ENCODE data around the gene INTS7. TPM values are rescaled to one million over a fixed set of nuclear protein-coding genes. Genes with fewer than 3 reads are reported as not detected.

Gene INTS7
- total and polyA plus RNA-seq, 2 experiments from 2014 or later, result 11.8 to 15.5 TPM

- Histone ChIP-seq H3K27ac (no peak overlapping the region), H3K4me1 (ENCODE audit: insufficient read depth) (no peaks in the 10 kb centered on the region), H3K36me3 (replicated peaks; ENCODE audit: insufficient read depth, low read depth) (no peaks in the 10 kb centered on the region), H3K9me2 (replicated peaks; ENCODE audit: insufficient read depth) (no peaks in the 10 kb centered on the region), H3K9me3 (ENCODE audit: low read depth) (no peaks in the 10 kb centered on the region), H4K20me1 (ENCODE audit: insufficient read depth, poor library complexity, severe bottlenecking) (no peaks in the 10 kb centered on the region), H3K4me3 (no peak overlapping the region), H2AFZ (no peak overlapping the region), H3K79me2 (no peaks in the 10 kb centered on the region), H3K27me3 (no peaks in the 10 kb centered on the region), H3K4me2 (no peak overlapping the region)
- TF ChIP-seq EZH2 (IDR thresholded peaks at IDR 0.05; ENCODE audit: borderline replicate concordance) (no peak), CTCF (IDR thresholded peaks at IDR 0.05; ENCODE audit: poor library complexity) (no peak), EZH2phosphoT487 (IDR thresholded peaks at IDR 0.05; ENCODE audit: low read depth, severe bottlenecking, unreplicated experiment) (no peak)
- 100% methylated on average over 1 of the region's 1 CpG for WGBS (ENCODE audit: low lambda C conversion rate, missing lambda C conversion rate)
- DNase-seq (ENCODE audit: low spot score), result no peak
Observed at GRCh38 chr1:212009561-212009960, 25.8 kb downstream of the INTS7 start.

- Histone ChIP-seq H3K9me3 (ENCODE audit: low read depth) (no peaks in the 10 kb centered on the region), H3K4me2 (no peak overlapping the region)
- WGBS (ENCODE audit: low lambda C conversion rate, missing lambda C conversion rate), result 93% methylated on average over 9 of the region's 9 CpGs
Observed at GRCh38 chr1:212007886-212008285, 27.5 kb downstream of the INTS7 start.

GRCh38 chr1:212007178-212007577, 28.2 kb downstream of the INTS7 start:
- Histone ChIP-seq H3K27me3 (no peaks in the 10 kb centered on the region), H3K36me3 (replicated peaks; ENCODE audit: insufficient read depth, low read depth) (no peaks in the 10 kb centered on the region), H3K9me3 (ENCODE audit: low read depth) (no peaks in the 10 kb centered on the region), H3K27ac (no peak overlapping the region), H3K4me3 (no peak overlapping the region), H3K79me2 (no peaks in the 10 kb centered on the region), H3K4me2 (no peak overlapping the region), H3K9me2 (replicated peaks; ENCODE audit: insufficient read depth) (no peaks in the 10 kb centered on the region), H3K4me1 (ENCODE audit: insufficient read depth) (no peaks in the 10 kb centered on the region), H4K20me1 (ENCODE audit: insufficient read depth, poor library complexity, severe bottlenecking) (no peaks in the 10 kb centered on the region), H2AFZ (no peak overlapping the region)
- TF ChIP-seq EZH2 (IDR thresholded peaks at IDR 0.05; ENCODE audit: borderline replicate concordance), result no peak
- no peak for TF ChIP-seq EZH2phosphoT487 (IDR thresholded peaks at IDR 0.05; ENCODE audit: low read depth, severe bottlenecking, unreplicated experiment)
- no peak for TF ChIP-seq CTCF (IDR thresholded peaks at IDR 0.05; ENCODE audit: poor library complexity)
- no peak for DNase-seq (ENCODE audit: low spot score)
- 97% methylated on average over 4 of the region's 4 CpGs for WGBS (ENCODE audit: low lambda C conversion rate, missing lambda C conversion rate)

More at GRCh38 chr1:212007886-212008285, 27.5 kb downstream of the INTS7 start:
- Histone ChIP-seq H3K27ac (no peak overlapping the region), H3K4me3 (no peak overlapping the region), H2AFZ (no peak overlapping the region), H3K4me1 (ENCODE audit: insufficient read depth) (no peaks in the 10 kb centered on the region), H3K27me3 (no peaks in the 10 kb centered on the region), H3K36me3 (replicated peaks; ENCODE audit: insufficient read depth, low read depth) (no peaks in the 10 kb centered on the region), H3K79me2 (no peaks in the 10 kb centered on the region), H4K20me1 (ENCODE audit: insufficient read depth, poor library complexity, severe bottlenecking) (no peaks in the 10 kb centered on the region), H3K9me2 (replicated peaks; ENCODE audit: insufficient read depth) (no peaks in the 10 kb centered on the region)
- DNase-seq (ENCODE audit: low spot score), result no peak
- TF ChIP-seq EZH2 (IDR thresholded peaks at IDR 0.05; ENCODE audit: borderline replicate concordance) (no peak), EZH2phosphoT487 (IDR thresholded peaks at IDR 0.05; ENCODE audit: low read depth, severe bottlenecking, unreplicated experiment) (no peak), CTCF (IDR thresholded peaks at IDR 0.05; ENCODE audit: poor library complexity) (no peak)
